ENCODE measurements around the gene HPS3. TPM values are rescaled to one million over a fixed set of nuclear protein-coding genes. Genes with fewer than 3 reads are reported as not detected.
"Not testable (repeated sequence)": the region's sequence is repeated elsewhere in the genome, so short reads cannot be mapped to it uniquely, and the experiment has no call there.

The HPS3 gene
- polyA plus RNA-seq, 3 donors, result 31.1 to 33.7 (median 31.5) TPM

GRCh38 chr3:149181182-149181581 is 51.7 kb downstream of the HPS3 start:
- no peak for DNase-seq (ENCODE audit: low read depth in 3 of 3, low spot score in 2 of 3)

DNA sequence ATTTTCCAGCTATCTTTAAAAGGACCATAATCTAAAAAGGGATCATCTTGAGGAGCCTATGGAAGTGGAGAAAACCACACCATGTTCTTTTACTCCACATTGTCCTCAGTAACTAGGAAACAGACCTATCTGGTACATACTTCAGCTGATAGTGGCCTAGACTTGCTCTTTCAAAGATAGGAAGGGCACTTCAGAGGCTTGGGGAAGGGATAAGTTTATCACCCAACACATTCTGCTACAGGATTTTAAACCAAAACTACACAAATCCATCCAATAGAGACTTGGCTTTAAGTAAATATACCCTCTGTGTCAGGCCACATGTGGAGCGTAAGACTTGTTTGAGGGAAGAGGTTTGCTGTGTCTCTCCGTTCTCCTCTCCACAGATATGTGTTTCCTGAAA is 56.8 kb downstream of the HPS3 start:
- no peak for DNase-seq (ENCODE audit: low read depth in 3 of 3, low spot score in 2 of 3)

- no peak for DNase-seq (ENCODE audit: low read depth in 3 of 3, low spot score in 2 of 3)
Measured at GRCh38 chr3:149186721-149187120, 57.3 kb downstream of the HPS3 start.

DNA sequence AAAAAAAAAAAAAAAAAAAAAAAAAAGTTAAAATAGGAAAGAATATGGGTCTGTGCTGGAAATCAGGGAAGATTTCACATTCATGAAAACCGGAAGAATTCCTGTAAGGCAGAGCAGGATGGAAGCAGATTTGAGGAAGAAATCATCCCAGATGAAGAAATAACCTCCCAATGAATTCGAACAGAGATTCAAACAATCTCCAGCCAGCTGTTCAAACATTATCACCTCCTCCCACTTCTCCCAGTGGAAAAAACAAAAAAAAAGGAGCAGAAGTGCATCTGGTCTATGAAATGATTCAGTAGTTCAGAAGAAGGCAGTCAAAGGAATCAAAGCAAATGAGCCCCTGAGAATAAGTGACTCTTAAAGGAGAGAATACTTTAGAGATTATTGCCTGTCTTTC is 59.1 kb downstream of the HPS3 start:
- no peak for DNase-seq (ENCODE audit: low read depth in 3 of 3, low spot score in 2 of 3)

DNA sequence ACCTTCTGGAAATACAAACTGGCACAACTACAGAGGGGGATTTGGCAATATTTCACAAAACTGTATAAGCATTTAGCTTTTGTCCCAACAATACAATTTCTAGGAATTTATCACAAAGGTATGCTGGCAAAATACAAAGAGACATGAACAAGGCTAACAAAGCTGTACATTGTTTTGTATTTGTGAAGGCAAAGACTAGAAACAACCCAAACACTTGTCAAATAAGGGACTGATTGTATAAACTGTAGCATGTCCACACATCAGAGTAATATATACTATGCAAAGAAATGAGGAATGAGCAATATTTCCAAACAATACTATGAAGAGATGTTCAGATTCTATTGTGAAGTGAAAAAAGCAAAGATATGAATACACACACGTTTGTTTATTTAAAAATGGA is 65.8 kb downstream of the HPS3 start:
- no peak for DNase-seq (ENCODE audit: low read depth in 3 of 3, low spot score in 2 of 3)

DNA sequence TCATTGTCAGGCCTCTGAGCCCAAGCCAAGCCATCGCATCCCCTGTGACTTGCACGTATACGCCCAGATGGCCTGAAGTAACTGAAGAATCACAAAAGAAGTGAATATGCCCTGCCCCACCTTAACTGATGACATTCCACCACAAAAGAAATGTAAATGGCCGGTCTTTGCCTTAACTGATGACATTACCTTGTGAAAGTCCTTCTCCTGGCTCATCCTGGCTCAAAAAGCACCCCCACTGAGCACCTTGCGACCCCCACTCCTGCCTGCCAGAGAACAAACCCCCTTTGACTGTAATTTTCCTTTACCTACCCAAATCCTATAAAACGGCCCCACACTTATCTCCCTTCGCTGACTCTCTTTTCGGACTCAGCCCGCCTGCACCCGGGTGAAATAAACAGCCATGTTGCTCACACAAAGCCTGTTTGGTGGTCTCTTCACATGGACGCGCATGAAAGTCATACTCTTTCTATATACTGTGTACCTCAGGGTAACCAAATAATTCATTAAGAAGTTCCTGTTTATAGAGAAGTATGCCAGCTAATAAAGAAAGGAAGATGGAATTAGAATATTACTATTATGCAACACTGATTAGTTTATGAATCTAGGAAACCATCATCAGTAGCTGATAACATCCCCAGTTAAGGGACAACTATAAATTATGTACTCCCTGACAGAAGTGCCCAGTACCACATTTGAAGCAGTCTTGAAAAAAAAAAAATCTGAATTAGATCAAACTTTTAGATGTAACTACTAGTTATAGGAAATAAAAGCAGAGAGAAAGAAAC is 67.6 kb downstream of the HPS3 start:
- not testable (repeated sequence) for DNase-seq (ENCODE audit: low read depth in 3 of 3, low spot score in 2 of 3)

- no peak for DNase-seq (ENCODE audit: low read depth in 3 of 3, low spot score in 2 of 3)
Measured at GRCh38 chr3:149197669-149198068, 68.2 kb downstream of the HPS3 start.

GRCh38 chr3:149198611-149199010 is 69.2 kb downstream of the HPS3 start:
- no peak for DNase-seq (ENCODE audit: low read depth in 3 of 3, low spot score in 2 of 3)

- DNase-seq (ENCODE audit: low read depth in 3 of 3, low spot score in 2 of 3), result no peak
Measured at GRCh38 chr3:149199474-149199873, 70.0 kb downstream of the HPS3 start.

- DNase-seq (ENCODE audit: low read depth in 3 of 3, low spot score in 2 of 3), result no peak
Measured at GRCh38 chr3:149203758-149204157, 74.3 kb downstream of the HPS3 start.

DNA sequence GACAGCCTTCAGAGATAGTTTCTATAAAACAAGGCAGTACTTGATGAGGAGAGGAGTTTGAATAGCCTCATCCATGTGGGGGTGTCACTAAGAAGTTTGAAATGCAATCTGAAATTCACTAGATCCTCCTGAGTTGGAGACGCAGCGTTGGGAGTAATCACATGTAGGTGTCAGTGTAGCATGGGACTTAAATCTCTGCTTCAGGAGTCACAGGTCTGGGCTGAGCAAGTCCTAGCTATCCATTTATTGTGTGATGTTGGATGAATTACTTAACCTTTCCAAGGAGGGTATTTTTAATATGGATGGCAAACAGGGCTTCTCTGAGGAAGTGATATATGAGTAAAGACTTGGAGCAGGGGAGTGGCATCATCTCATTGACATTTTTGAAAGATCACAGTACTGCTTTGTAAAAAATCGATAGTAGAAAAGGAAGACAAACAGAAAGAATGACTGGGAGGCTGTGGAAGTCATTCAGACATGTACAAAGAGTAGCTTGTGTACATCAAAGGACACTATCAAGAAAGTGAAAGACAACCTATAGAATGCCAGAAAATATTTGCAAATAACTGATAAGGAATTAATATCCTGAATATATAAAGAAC is 75.1 kb downstream of the HPS3 start:
- DNase-seq (ENCODE audit: low read depth in 3 of 3, low spot score in 2 of 3), result no peak

DNA sequence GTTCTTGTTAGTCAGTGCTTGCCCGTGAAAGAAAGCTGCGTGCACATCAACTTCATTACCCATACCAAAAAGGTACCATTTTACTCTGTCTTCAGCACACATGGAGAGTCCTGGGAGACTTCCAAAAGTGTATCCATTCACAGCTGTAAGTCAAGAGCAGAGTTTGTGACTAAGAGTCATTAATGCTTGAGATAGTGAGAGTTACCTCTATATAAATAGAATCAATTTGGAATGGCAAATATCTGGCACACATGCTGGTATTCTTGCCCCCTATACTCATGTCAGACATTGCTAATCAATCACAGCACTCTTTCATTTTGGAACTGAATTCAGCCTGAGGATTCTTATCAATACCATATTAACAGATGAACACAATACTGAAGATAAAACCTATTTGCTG is 78.0 kb downstream of the HPS3 start:
- DNase-seq (ENCODE audit: low read depth in 3 of 3, low spot score in 2 of 3), result no peak

DNA sequence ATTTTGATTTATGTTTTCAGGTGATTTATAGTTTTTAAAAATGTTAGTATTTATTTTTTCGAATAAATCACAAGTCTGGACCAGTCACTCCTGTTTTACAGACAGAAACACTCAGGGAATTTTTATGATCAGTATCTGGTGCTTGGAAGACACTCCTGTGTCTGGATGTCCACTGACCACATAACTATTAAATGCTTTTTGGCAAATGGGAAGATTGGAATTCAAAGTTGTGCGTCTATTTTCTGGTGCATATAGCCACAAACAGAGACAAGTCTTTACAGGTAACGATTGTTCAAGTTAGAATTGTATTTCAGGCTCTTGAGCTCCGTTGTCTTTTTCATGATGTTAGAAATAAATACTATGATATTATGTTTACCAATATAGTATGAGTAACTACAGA is 80.0 kb downstream of the HPS3 start:
- DNase-seq (ENCODE audit: low read depth in 3 of 3, low spot score in 2 of 3), result no peak

DNA sequence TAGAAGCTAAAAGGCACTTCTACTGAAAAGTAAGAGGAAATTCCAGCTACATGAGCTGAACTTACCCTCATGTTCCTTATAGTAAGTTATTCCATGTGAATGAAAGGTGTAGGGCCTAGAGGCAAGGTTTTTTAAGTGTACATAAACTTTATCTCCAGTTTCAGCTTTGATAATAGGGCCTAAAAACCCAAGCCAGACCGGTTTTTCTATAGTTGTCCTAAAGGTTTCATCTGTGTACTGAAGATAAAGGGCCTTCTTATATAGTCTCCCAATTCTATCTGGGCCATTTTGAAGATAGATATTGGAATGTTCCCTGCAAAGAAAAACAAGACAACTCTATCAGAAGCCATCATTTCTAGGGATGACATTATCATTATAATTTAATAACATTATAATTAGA is 82.9 kb downstream of the HPS3 start:
- DNase-seq (ENCODE audit: low read depth in 3 of 3, low spot score in 2 of 3), result no peak

GRCh38 chr3:149214702-149215101 is 85.3 kb downstream of the HPS3 start:
- DNase-seq (ENCODE audit: low read depth in 3 of 3, low spot score in 2 of 3), result no peak

- no peak for DNase-seq (ENCODE audit: low read depth in 3 of 3, low spot score in 2 of 3)
Measured at GRCh38 chr3:149215515-149215914, 86.1 kb downstream of the HPS3 start.

DNA sequence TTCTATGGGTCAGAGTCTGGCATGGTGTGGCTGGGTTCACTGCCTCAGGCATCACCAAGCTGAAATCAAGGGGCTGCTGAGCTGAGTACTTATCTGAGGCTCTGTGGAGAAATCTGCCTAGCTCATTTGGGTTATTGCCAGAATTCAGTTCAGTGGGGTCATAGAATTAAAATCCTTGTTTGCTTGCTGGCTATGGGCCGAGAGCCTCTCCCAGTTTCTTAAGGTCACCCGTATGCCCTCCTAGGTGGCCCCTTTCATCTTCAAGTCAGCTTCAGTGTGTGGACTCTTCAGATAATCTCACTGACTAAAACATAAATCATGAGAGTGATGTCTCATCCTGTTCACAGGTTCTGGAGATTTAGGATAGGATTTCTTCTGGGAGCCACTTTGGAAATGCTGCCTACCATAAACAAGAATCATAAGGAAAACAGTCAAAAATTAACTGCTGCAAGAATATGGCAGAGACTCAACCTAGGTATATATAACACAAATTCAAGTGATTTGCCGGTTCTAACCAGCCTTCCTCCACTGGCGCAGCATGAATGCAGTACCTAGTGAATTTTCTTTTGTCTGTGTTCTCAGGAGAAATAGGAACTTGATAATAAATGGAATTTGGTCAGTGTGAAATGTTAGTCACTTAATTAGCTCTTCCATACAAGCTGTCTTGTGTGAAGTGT is 86.9 kb downstream of the HPS3 start:
- DNase-seq (ENCODE audit: low read depth in 3 of 3, low spot score in 2 of 3), result no peak

- no peak for DNase-seq (ENCODE audit: low read depth in 3 of 3, low spot score in 2 of 3)
Measured at GRCh38 chr3:149217347-149217746, 87.9 kb downstream of the HPS3 start.

- DNase-seq (ENCODE audit: low read depth in 3 of 3, low spot score in 2 of 3), result not testable (repeated sequence)
Measured at GRCh38 chr3:149219380-149220121, 90.1 kb downstream of the HPS3 start.

- no peak for DNase-seq (ENCODE audit: low read depth in 3 of 3, low spot score in 2 of 3)
Measured at GRCh38 chr3:149221783-149222517, 92.5 kb downstream of the HPS3 start, which contains the start of gene CP. TSS of gene CP (minus strand) at chr3:149221829. CDS start at chr3:149221792, 37 bp downstream.
